Spleen (tissue), 13 donors: ENCODE data around the gene SLC10A3. TPM values are rescaled to one million over a fixed set of nuclear protein-coding genes. Genes with fewer than 3 reads are reported as not detected.

Source experiments
- DNase-seq: peaks from one replicate; pipeline ENCODE4 v3.0.0-alpha.2; 2020
- H3K27ac ChIP-seq, 8 donors: fragments of 200-600 bp; sonication (generic) in 7 of 8; 1 replicate in 4 of 8; 2 replicates in 4 of 8; pipeline versions ENCODE4 v1.5.0 to v1.8.0; 2016 to 2021; ENCODE audit warnings: inconsistent platforms in 4 of 8, mild to moderate bottlenecking in 4 of 8, moderate library complexity in 1 of 8
- H3K27me3 ChIP-seq, 7 donors: fragments of 200-600 bp; sonication (generic) in 6 of 7; replicated peaks in 1 of 7; 1 replicate in 4 of 7; 2 replicates in 3 of 7; pipeline versions ENCODE4 v1.5.0 to v1.8.0; 2016 to 2021; ENCODE audit warnings: inconsistent platforms in 3 of 7, mild to moderate bottlenecking in 1 of 7
- H3K36me3 ChIP-seq, 6 donors: fragments of 200-600 bp; sonication (generic) in 5 of 6; 1 replicate in 4 of 6; 2 replicates in 2 of 6; pipeline versions ENCODE4 v1.5.0 to v1.8.0; 2016 to 2021; ENCODE audit warnings: inconsistent platforms in 2 of 6
- H3K4me1 ChIP-seq, 6 donors: fragments of 200-600 bp; sonication (generic) in 5 of 6; 1 replicate in 3 of 6; 2 replicates in 3 of 6; pipeline versions ENCODE4 v1.5.0 to v1.8.0; 2016 to 2021; ENCODE audit warnings: inconsistent platforms in 3 of 6
- H3K4me3 ChIP-seq, 8 donors: fragments of 200-600 bp; sonication (generic) in 7 of 8; 1 replicate in 4 of 8; 2 replicates in 4 of 8; pipeline versions ENCODE4 v1.5.0 to v1.8.0; 2016 to 2021; ENCODE audit warnings: inconsistent platforms in 4 of 8, mild to moderate bottlenecking in 4 of 8, moderate library complexity in 2 of 8
- H3K9me3 ChIP-seq, 8 donors: fragments of 200-600 bp; sonication (generic) in 7 of 8; 1 replicate in 4 of 8; 2 replicates in 4 of 8; pipeline versions ENCODE4 v1.5.0 to v1.8.0; 2016 to 2021; ENCODE audit warnings: inconsistent platforms in 4 of 8
- CTCF ChIP-seq, 11 experiments: fragments of 200-600 bp in 7 of 11; fragments of 450-650 bp in 4 of 11; sonication (generic) in 4 of 11; IDR thresholded peaks in 8 of 11; conservative IDR thresholded peaks in 3 of 11; 1 replicate in 7 of 11; 2 replicates in 4 of 11; pipeline versions ENCODE4 v1.4.0 to v1.8.0; 2016 to 2021; ENCODE audit warnings: antibody characterized with exemption in 11 of 11, inconsistent platforms in 4 of 11, mild to moderate bottlenecking in 1 of 11
- POLR2A ChIP-seq, 3 donors: fragments of 450-650 bp; IDR thresholded peaks; one replicate each; pipeline ENCODE4 v1.5.1; 2017; ENCODE audit warnings: antibody characterized with exemption in 3 of 3, mild to moderate bottlenecking in 1 of 3
- POLR2AphosphoS5 ChIP-seq, 3 donors: sonication (generic); formaldehyde crosslinking; IDR thresholded peaks; one replicate each; pipeline ENCODE4 v1.5.1; 2017; ENCODE audit warnings: antibody characterized with exemption in 3 of 3
- WGBS, 5 donors: extraction: QIAGEN DNeasy Blood & Tissue Kit in 3 of 5; methylation state at CpG; one replicate each; pipeline versions ENCODE4 v1.1.5 to v1.1.7; 2013 to 2018; 5-methylcytosine and 5-hydroxymethylcytosine counted together
- intact Hi-C: fragments of 100-400 bp; cut with DNase I; formaldehyde crosslinking; loops from one replicate; pipeline ENCODE4 v1.15.0; 2023; ENCODE audit warnings: low total_unique reads
- long read RNA-seq, 2 donors: transcript quantifications; one replicate each; lab custom pipeline, GENCODE V29; 2026
- polyA plus RNA-seq, 3 donors: library from polyadenylated mRNA; stranded (reverse); fragments of 200-250 nt; gene quantifications; one replicate each; pipeline ENCODE4 v1.2.1, GENCODE V29; 2013
- total RNA-seq, 7 donors: library from RNA; depleted of rRNA in 3 of 7; stranded (reverse); fragments of >200 nt in 3 of 7; fragmentation: NEBNext Ultra II Directional in 4 of 7; extraction: Animal tissue kit (Norgen Biotek cat#: 25700) in 4 of 7; gene quantifications; one replicate each; pipeline versions ENCODE4 v1.1.0 to v1.2.1, GENCODE V29; 2016 to 2021
- donor health status: healthy with polysubstance abuse.
- donor health status: DM: no; HTN: no; CAD: no; lungs with moderate emphysema.
- donor health status: DM: no; HTN: no; CAD: no.
- donor health status: Bipolar disorder and iron deficiency.
- donor health status: healthy.
- donor health status: DM: no; HTN: no; CAD: no.
- donor health status: DM: yes; HTN: yes; CAD: no.

Gene SLC10A3
- total RNA-seq: 10 to 100 TPM; 15.9 to 21.8 (median 17.4) TPM
- 10 to 100 TPM; 11.0 to 17.0 (median 14.1) TPM for polyA plus RNA-seq
- long read RNA-seq, donor 1, transcript SLC10A3-201 (2 exons, 2,161 nt): major isoform, 5 of 5 reads
- long read RNA-seq, donor 1, partial matches to known transcripts: 0 of 5 reads
- long read RNA-seq, donor 1, other reads (novel, unspliced or antisense): 0 of 5 reads
- long read RNA-seq, donor 2, partial matches to known transcripts: 0 of 4 reads
- long read RNA-seq, donor 2, other reads (novel, unspliced or antisense): 0 of 4 reads

GRCh38 chrX:154490414-154491083 lies at the start of gene SLC10A3:
TSS of gene SLC10A3 (minus strand) at chrX:154490629. CDS start at chrX:154488940, 1,689 bp downstream.
- intact Hi-C loops: no loop called here
- peak in 3 of 11 experiments; percentile 9 to 19 (median 11) for TF ChIP-seq CTCF (IDR thresholded peaks at IDR 0.05 in 8 of 11, conservative IDR thresholded peaks at IDR 0.05 in 3 of 11)
- TF ChIP-seq POLR2AphosphoS5 (IDR thresholded peaks at IDR 0.05): peak; percentile 91 to 94 (median 94)
- peak in 2 of 3 donors; percentile 23 to 67 for TF ChIP-seq POLR2A (IDR thresholded peaks at IDR 0.05)
- H3K27me3 ChIP-seq: no peaks in the 10 kb centered on the region
- H3K9me3 ChIP-seq: no peaks in the 10 kb centered on the region
- DNase-seq: peak; percentile 97
- peak within 1 kb of the TSS; percentile 35 to 78 (median 50) for H3K4me3 ChIP-seq
- peaks cover 0 to 16% (median 0%) of the 10 kb centered on the region in 6 donors for H3K36me3 ChIP-seq
- peak within 1 kb of the TSS; percentile 77 to 96 (median 92) for H3K27ac ChIP-seq
- WGBS, 5 donors: 0 to 52% (median 1%) methylated on average over 1 to 70 of the region's 71 CpGs
- peaks cover 0 to 46% (median 26%) of the 10 kb centered on the region in 6 donors for H3K4me1 ChIP-seq

- WGBS, 5 donors: 83 to 92% (median 89%) methylated on average over 8 of the region's 8 CpGs
- Histone ChIP-seq H3K27ac (peak overlapping the region in 1 of 8 donors; percentile 16), H3K9me3 (no peaks in the 10 kb centered on the region), H3K4me3 (no peak overlapping the region), H3K36me3 (peaks cover 0 to 38% (median 2%) of the 10 kb centered on the region in 6 donors), H3K4me1 (peaks cover 4 to 58% (median 30%) of the 10 kb centered on the region in 6 donors), H3K27me3 (no peaks in the 10 kb centered on the region)
- no peak for DNase-seq
- TF ChIP-seq POLR2AphosphoS5 (IDR thresholded peaks at IDR 0.05) (no peak), CTCF (IDR thresholded peaks at IDR 0.05 in 8 of 11, conservative IDR thresholded peaks at IDR 0.05 in 3 of 11) (no peak), POLR2A (IDR thresholded peaks at IDR 0.05) (no peak)
- intact Hi-C loops: no loop called here
Observed at GRCh38 chrX:154539077-154539476, 48.6 kb upstream of the SLC10A3 start.

GRCh38 chrX:154535892-154536291 lies 45.5 kb upstream of the SLC10A3 start:
- no peak overlapping the region for H3K4me3 ChIP-seq
- intact Hi-C loops: no loop called here
- WGBS, 5 donors: 82 to 96% (median 93%) methylated on average over 4 to 9 of the region's 9 CpGs

More at GRCh38 chrX:154535892-154536291, 45.5 kb upstream of the SLC10A3 start:
- H3K27me3 ChIP-seq: no peaks in the 10 kb centered on the region
- no peaks in the 10 kb centered on the region for H3K9me3 ChIP-seq
- H3K27ac ChIP-seq: peak overlapping the region in 1 of 8 donors; percentile 69
- no peak for TF ChIP-seq POLR2A (IDR thresholded peaks at IDR 0.05)
- TF ChIP-seq POLR2AphosphoS5 (IDR thresholded peaks at IDR 0.05): no peak
- no peak for TF ChIP-seq CTCF (IDR thresholded peaks at IDR 0.05 in 8 of 11, conservative IDR thresholded peaks at IDR 0.05 in 3 of 11)
- H3K4me1 ChIP-seq: peaks cover 0 to 27% (median 7%) of the 10 kb centered on the region in 6 donors
- no peak for DNase-seq
- peaks cover 0 to 65% (median 21%) of the 10 kb centered on the region in 6 donors for H3K36me3 ChIP-seq
